Measurements from ENCODE around the gene TAGAP. TPM values are rescaled to one million over a fixed set of nuclear protein-coding genes. Genes with fewer than 3 reads are reported as not detected.

The TAGAP gene
- total RNA-seq, 1 experiment from 2014 or later, result not detected

GRCh38 chr6:159061805-159062563 is 17.2 kb upstream of the TAGAP start:
- Histone ChIP-seq H3K9ac (ENCODE audit: extremely low read depth, insufficient read length, low read length) (no peak overlapping the region), H3K9me3 (ENCODE audit: control insufficient read depth, low read depth, low read length) (no peaks in the 10 kb centered on the region), H3T11ph (ENCODE audit: low read length) (no peak overlapping the region), H3K27ac (ENCODE audit: insufficient read length, low read depth, low read length) (no peak overlapping the region), H3K4me2 (ENCODE audit: insufficient read depth, insufficient read length, low read length) (no peak overlapping the region), H4K5ac (ENCODE audit: insufficient read length, low read depth, low read length) (no peak overlapping the region), H3K27me3 (ENCODE audit: insufficient read depth, low read length) (no peaks in the 10 kb centered on the region), H2BK20ac (ENCODE audit: low read depth, low read length, poor library complexity, severe bottlenecking) (no peak overlapping the region), H2BK120ac (ENCODE audit: low read depth, low read length, poor library complexity, severe bottlenecking) (no peak overlapping the region), H2AK5ac (ENCODE audit: insufficient read length, low read length) (no peak overlapping the region), H2BK15ac (ENCODE audit: low read depth, low read length) (no peak overlapping the region), H4K91ac (ENCODE audit: insufficient read length, low read depth, low read length) (no peak overlapping the region), H3K79me1 (ENCODE audit: insufficient read depth, low read depth, low read length, poor library complexity, severe bottlenecking) (no peaks in the 10 kb centered on the region), H2BK5ac (ENCODE audit: insufficient read length, low read length) (no peak overlapping the region), H3K23ac (ENCODE audit: insufficient read length, low read depth, low read length) (no peak overlapping the region), H3K79me2 (ENCODE audit: insufficient read depth, low read length) (no peaks in the 10 kb centered on the region), H3K4ac (ENCODE audit: low read depth, low read length) (no peak overlapping the region), H4K8ac (replicated peaks; ENCODE audit: insufficient read length, low read depth, low read length) (no peak overlapping the region), H2AFZ (ENCODE audit: low read length) (no peak overlapping the region), H3K18ac (ENCODE audit: insufficient read length, low read depth, low read length) (no peak overlapping the region), H3K4me1 (ENCODE audit: insufficient read depth, low read length) (no peaks in the 10 kb centered on the region), H3K56ac (ENCODE audit: insufficient read length, low read depth, low read length) (no peak overlapping the region), H3K14ac (ENCODE audit: insufficient read depth, low read length) (no peak overlapping the region), H3K23me2 (ENCODE audit: insufficient read length, low read depth, low read length, poor library complexity, severe bottlenecking) (no peaks in the 10 kb centered on the region), H2BK12ac (ENCODE audit: insufficient read length, low read depth, low read length) (no peak overlapping the region), H4K20me1 (ENCODE audit: control insufficient read depth, insufficient read depth, insufficient read length) (no peaks in the 10 kb centered on the region)
- Mint-ChIP-seq H3K27ac (no peak overlapping the region), H3K27me3 (ENCODE audit: low read depth) (peaks cover 49% of the 10 kb centered on the region), H3K4me3 (no peak overlapping the region), H3K4me1 (0 out of 4 replicates have a peak, but pooled peaks cover 0 to 3% of the 10 kb centered on the region in 2 experiments), H3K9me3 (no peaks in the 10 kb centered on the region), H3K36me3 (ENCODE audit: insufficient read depth in 1 of 3, low read depth in 3 of 3) (no peaks in the 10 kb centered on the region)
- TF ChIP-seq CTCF (conservative IDR thresholded peaks at IDR 0.05), result no peak
- DNase-seq, result no peak
- WGBS (ENCODE audit: extremely low coverage, insufficient read length, low lambda C conversion rate), result no CpG with 5 or more reads among the region's 10 CpGs

Data from H9 (cell line).